Fibroblast of lung (primary cell): ENCODE data around the gene WNT11. TPM values are rescaled to one million over a fixed set of nuclear protein-coding genes. Genes with fewer than 3 reads are reported as not detected.

Experiments used
- DNase-seq, 2 donors: peaks; one replicate each; pipeline versions ENCODE4 v3.0.0 to v3.0.0-alpha.2; 2010; ENCODE audit warnings: low read depth in 2 of 2
- H2AFZ ChIP-seq: 2 replicates; pipeline ENCODE4 v1.5.1; 2012; ENCODE audit warnings: low read length, control low read depth, inconsistent platforms
- H3K27ac ChIP-seq: 2 replicates; pipeline ENCODE4 v1.5.1; 2011; ENCODE audit warnings: low read length, control low read depth; ENCODE audit not compliant: insufficient read depth
- H3K27me3 ChIP-seq: 2 replicates; pipeline ENCODE4 v1.5.1; 2011; ENCODE audit warnings: mild to moderate bottlenecking, low read length; ENCODE audit not compliant: control insufficient read depth, insufficient read depth
- H3K36me3 ChIP-seq: 2 replicates; pipeline ENCODE4 v1.5.1; 2011; ENCODE audit warnings: low read length; ENCODE audit not compliant: control insufficient read depth, insufficient read depth
- H3K4me1 ChIP-seq: 2 replicates; pipeline ENCODE4 v1.5.1; 2011; ENCODE audit warnings: low read length; ENCODE audit not compliant: control insufficient read depth, insufficient read depth; ENCODE audit errors: extremely low read depth
- H3K4me2 ChIP-seq: 2 replicates; pipeline ENCODE4 v1.5.1; 2011; ENCODE audit warnings: low read length, control low read depth; ENCODE audit not compliant: insufficient read depth; ENCODE audit errors: extremely low read depth
- H3K4me3 ChIP-seq, 4 experiments: fragments of 200-600 bp in 1 of 4; sonication (generic) in 1 of 4; replicated peaks in 1 of 4; 2 replicates each; pipeline ENCODE4 v1.5.1; 2011 to 2016; ENCODE audit warnings: low read length in 4 of 4, low read depth in 3 of 4, mild to moderate bottlenecking in 3 of 4, control low read depth in 2 of 4, inconsistent platforms in 1 of 4, mixed read lengths in 1 of 4; ENCODE audit not compliant: insufficient read depth in 1 of 4; ENCODE audit errors: control extremely low read depth in 1 of 4
- H3K79me2 ChIP-seq: 2 replicates; pipeline ENCODE4 v1.5.1; 2012; ENCODE audit warnings: mild to moderate bottlenecking, low read length, inconsistent platforms; ENCODE audit not compliant: control insufficient read depth, insufficient read depth
- H3K9ac ChIP-seq: 2 replicates; pipeline ENCODE4 v1.5.1; 2011; ENCODE audit warnings: mild to moderate bottlenecking, low read length, control low read depth; ENCODE audit not compliant: insufficient read depth
- H3K9me3 ChIP-seq: 2 replicates; pipeline ENCODE4 v1.5.1; 2012; ENCODE audit warnings: low read depth, low read length; ENCODE audit not compliant: control insufficient read depth, insufficient read depth
- H4K20me1 ChIP-seq: 2 replicates; pipeline ENCODE4 v1.5.1; 2011; ENCODE audit warnings: low read length; ENCODE audit not compliant: control insufficient read depth, insufficient read depth; ENCODE audit errors: extremely low read depth
- CTCF ChIP-seq, 2 donors: IDR thresholded peaks in 1 of 2; conservative IDR thresholded peaks in 1 of 2; 1 replicate in 1 of 2; 2 replicates in 1 of 2; pipeline ENCODE4 v1.5.1; 2011 to 2012; ENCODE audit warnings: low read length in 2 of 2, control low read depth in 1 of 2, inconsistent platforms in 1 of 2, low read depth in 1 of 2, mild to moderate bottlenecking in 1 of 2
- EZH2 ChIP-seq: IDR thresholded peaks from 2 replicates; pipeline ENCODE4 v1.5.1; 2012; ENCODE audit warnings: low read length, control low read depth, mild to moderate bottlenecking; ENCODE audit errors: missing control alignments
- polyA plus RNA-seq, 2 donors: library from polyadenylated mRNA; depleted of rRNA in 1 of 2; stranded (reverse) in 1 of 2; unstranded in 1 of 2; fragments of >200 nt; gene quantifications; 2 replicates each; pipeline ENCODE4 v1.2.1, GENCODE V29; 2011 to 2012; ENCODE audit warnings: missing spikeins in 1 of 2
- total RNA-seq: library from RNA; depleted of rRNA; stranded (reverse); fragments of >200 nt; gene quantifications from 2 replicates; pipeline ENCODE4 v1.2.1, GENCODE V29; 2014

Gene WNT11
- total and polyA plus RNA-seq, 2 donors (not counting 1 experiment from before 2014, with no cell fraction given): 0.07 to 0.33 TPM

GRCh38 chr11:76228071-76228874 lies 22.0 kb upstream of the WNT11 start:
- no peaks in the 10 kb centered on the region for H3K9me3 ChIP-seq
- H3K27ac ChIP-seq: no peak overlapping the region
- TF ChIP-seq CTCF (conservative IDR thresholded peaks at IDR 0.05 in 1 of 2, IDR thresholded peaks at IDR 0.05 in 1 of 2; ENCODE audit: low read depth in 1 of 2, low read length in 2 of 2) (no peak), EZH2 (no peak)
- no peaks in the 10 kb centered on the region for H4K20me1 ChIP-seq
- no peaks in the 10 kb centered on the region for H3K4me1 ChIP-seq
- peaks cover 3% of the 10 kb centered on the region for H3K27me3 ChIP-seq
- H3K9ac ChIP-seq: no peak overlapping the region
- H3K36me3 ChIP-seq: no peaks in the 10 kb centered on the region
- H3K4me2 ChIP-seq: no peak overlapping the region
- no peak overlapping the region for H3K4me3 ChIP-seq
- no peak overlapping the region for H2AFZ ChIP-seq
- no peaks in the 10 kb centered on the region for H3K79me2 ChIP-seq
- no peak for DNase-seq

- DNase-seq: no peak
- no peak overlapping the region for H3K9ac ChIP-seq
- peaks cover 2% of the 10 kb centered on the region for H3K27me3 ChIP-seq
- H3K79me2 ChIP-seq: no peaks in the 10 kb centered on the region
- TF ChIP-seq EZH2 (no peak), CTCF (conservative IDR thresholded peaks at IDR 0.05 in 1 of 2, IDR thresholded peaks at IDR 0.05 in 1 of 2; ENCODE audit: low read depth in 1 of 2, low read length in 2 of 2) (no peak)
- H3K27ac ChIP-seq: no peak overlapping the region
- H3K9me3 ChIP-seq: no peaks in the 10 kb centered on the region
- no peaks in the 10 kb centered on the region for H3K36me3 ChIP-seq
- H3K4me1 ChIP-seq: no peaks in the 10 kb centered on the region
- no peak overlapping the region for H2AFZ ChIP-seq
- no peaks in the 10 kb centered on the region for H4K20me1 ChIP-seq
- no peak overlapping the region for H3K4me3 ChIP-seq
- no peak overlapping the region for H3K4me2 ChIP-seq
Measured at GRCh38 chr11:76226626-76227025, 20.3 kb upstream of the WNT11 start.

GRCh38 chr11:76225122-76225611 lies 18.9 kb upstream of the WNT11 start:
- Histone ChIP-seq H3K27ac (no peak overlapping the region), H3K9me3 (no peaks in the 10 kb centered on the region), H3K36me3 (no peaks in the 10 kb centered on the region), H3K79me2 (no peaks in the 10 kb centered on the region), H3K4me3 (no peak overlapping the region), H3K4me1 (no peaks in the 10 kb centered on the region), H4K20me1 (no peaks in the 10 kb centered on the region), H3K9ac (no peak overlapping the region), H3K4me2 (no peak overlapping the region), H3K27me3 (no peaks in the 10 kb centered on the region), H2AFZ (no peak overlapping the region)
- TF ChIP-seq CTCF (conservative IDR thresholded peaks at IDR 0.05 in 1 of 2, IDR thresholded peaks at IDR 0.05 in 1 of 2; ENCODE audit: low read depth in 1 of 2, low read length in 2 of 2) (no peak), EZH2 (no peak)
- no peak for DNase-seq
